ENCODE measurements around the gene MRPS11.

- TF ChIP-seq, protein P1, sequence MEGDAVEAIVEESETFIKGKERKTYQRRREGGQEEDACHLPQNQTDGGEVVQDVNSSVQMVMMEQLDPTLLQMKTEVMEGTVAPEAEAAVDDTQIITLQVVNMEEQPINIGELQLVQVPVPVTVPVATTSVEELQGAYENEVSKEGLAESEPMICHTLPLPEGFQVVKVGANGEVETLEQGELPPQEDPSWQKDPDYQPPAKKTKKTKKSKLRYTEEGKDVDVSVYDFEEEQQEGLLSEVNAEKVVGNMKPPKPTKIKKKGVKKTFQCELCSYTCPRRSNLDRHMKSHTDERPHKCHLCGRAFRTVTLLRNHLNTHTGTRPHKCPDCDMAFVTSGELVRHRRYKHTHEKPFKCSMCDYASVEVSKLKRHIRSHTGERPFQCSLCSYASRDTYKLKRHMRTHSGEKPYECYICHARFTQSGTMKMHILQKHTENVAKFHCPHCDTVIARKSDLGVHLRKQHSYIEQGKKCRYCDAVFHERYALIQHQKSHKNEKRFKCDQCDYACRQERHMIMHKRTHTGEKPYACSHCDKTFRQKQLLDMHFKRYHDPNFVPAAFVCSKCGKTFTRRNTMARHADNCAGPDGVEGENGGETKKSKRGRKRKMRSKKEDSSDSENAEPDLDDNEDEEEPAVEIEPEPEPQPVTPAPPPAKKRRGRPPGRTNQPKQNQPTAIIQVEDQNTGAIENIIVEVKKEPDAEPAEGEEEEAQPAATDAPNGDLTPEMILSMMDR (IDR thresholded peaks at IDR 0.05; ENCODE audit: borderline replicate concordance, extremely low read depth, low read length, poor library complexity, severe bottlenecking) = no peak
- TF ChIP-seq EZH2 (IDR thresholded peaks at IDR 0.05; ENCODE audit: borderline replicate concordance, low read depth, low read length, severe bottlenecking) = no peak
Observed at GRCh38 chr15:88467073-88467934, at the start of gene MRPS11, which contains the start of gene MRPL46.

All from DND-41 (cell line).